ENCODE results near the gene HP1BP3.

HP1BP3 gene

DNA sequence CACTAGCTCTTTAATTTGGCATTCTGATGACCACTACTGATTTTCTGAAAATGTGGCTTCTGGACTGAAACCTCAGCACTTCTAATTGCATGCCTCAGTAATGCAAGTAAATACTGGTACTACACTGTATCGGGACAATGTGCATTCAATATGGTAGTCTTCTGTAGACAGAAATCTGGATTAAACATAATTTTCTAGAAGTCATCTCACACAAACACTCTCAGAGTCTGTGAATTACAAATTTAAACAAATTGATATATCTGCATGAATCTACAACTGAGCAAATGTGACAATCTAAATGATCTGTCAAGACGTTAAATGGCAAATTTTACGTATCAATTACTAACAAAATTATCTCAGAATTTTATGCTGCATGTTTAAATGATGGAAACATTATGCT, 23.7 kb downstream of the HP1BP3 start:
- DNase-seq, result no peak

DNA sequence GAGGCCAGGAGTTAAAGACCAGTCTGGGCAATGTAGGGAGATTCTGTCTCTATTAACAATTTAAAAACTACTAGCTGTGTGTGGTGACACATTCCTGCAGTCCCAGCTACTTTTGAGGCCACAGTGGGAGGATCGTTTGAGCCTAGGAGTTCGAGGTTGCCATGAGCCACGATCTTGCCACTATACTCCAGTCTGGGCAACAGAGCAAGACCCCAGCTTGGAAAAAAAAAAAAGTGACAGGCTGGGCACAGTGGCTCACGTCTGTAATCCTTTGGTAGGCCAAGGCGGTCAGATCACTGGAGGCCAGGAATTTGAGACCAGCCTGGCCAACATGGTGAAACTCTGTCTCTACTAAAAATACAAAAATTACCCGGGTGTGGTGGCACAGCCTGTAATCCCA, 26.8 kb downstream of the HP1BP3 start:
- no peak for DNase-seq

DNA sequence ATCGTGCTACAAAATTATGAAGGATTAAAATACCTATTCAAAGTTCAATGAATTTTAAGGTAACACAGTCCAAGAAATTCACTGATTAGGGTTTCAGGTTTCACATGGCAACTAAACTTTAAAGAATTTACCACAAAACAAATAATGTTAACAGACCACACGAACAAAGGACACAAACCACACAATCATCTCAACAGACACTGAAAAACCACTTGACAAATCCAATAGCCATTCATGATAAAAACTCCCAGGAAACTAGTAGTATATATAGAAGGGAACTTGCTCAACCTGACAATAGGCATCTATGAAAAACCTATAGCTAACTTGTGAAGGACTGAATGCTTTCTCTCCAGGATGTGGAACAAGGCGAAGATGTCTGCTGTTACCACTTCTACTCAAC, 33.5 kb downstream of the HP1BP3 start:
- DNase-seq, result no peak

DNA sequence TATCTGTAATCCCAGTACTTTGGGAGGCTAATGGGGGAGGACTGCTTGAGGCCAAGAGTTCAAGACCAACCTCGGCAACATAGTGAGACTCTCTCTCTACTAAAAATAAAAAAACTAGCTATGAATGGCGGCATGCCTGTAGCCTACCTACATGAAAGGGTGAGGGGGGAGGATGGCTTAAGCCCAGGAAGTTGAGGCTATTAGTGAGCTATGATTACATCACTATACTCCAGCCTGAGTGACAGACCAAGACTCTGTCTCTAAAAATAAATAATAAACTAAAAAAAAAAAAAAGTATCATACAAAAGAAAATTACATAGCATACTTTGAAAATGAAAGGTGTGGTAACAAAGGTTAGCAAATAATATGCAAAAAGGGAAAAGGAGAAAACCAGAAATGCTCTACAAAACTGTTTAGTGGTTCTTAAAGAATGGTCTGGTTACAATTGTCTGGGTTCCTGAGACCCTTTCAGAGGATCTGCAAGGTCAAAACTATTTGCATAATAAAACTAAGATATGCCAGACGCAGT, 35.6 kb downstream of the HP1BP3 start:
- DNase-seq, result no peak

DNA sequence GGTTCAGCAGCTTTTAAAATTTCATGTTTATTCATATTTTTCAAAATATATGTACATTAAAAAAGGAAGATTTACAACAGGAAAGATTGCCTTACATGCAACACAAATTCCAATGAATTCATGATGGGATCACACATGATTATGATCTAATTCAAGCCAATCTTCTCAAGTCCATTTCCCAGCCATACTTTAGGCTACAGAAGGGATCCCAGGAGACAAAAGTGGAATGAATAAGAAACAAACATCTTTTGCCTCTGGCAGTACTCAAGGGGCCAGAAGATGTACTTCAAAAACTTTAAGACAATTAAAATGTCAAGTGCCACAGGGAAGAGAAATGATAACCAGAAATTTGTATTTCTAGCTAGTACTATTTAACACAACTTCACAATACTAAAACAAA, 44.4 kb downstream of the HP1BP3 start:
- DNase-seq, result no peak

DNA sequence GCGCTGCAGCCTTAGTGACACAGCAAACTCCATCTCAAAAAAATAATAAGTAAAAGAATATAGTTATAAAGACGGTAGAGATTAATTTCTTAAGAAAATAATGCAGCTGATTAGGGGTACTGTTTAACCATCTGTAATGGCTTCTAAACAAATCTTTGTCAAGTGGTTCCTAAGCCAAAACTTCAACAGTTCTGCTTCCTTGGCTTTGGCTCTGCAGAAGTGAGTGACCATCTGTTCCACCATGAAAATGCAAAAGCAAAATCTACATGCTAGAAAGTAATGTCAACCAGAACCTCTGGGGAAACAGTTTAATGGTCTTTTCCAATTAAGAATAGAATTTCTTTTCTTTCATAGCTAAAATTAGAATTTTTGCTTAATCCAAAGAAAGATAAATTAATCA, 46.3 kb downstream of the HP1BP3 start:
- no peak for DNase-seq

DNA sequence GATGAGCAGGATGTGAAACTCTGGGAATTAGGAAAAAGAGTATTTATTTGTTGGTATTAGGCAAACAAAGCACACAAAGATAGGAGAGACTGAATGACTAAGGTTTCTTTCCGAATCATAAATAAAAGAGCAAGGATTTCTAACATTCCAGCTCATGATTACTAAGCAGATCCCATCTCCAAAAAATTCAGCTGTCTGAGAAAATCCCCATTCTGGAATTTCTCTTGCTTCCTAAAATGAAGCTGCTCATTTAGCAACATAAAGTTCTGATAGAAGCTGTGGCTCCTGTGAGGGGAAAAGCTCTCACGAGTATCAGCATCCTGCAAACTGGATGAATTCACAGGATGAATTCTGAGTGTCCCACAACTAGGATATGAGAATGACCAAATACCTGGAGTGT, 47.9 kb downstream of the HP1BP3 start:
- no peak for DNase-seq

DNA sequence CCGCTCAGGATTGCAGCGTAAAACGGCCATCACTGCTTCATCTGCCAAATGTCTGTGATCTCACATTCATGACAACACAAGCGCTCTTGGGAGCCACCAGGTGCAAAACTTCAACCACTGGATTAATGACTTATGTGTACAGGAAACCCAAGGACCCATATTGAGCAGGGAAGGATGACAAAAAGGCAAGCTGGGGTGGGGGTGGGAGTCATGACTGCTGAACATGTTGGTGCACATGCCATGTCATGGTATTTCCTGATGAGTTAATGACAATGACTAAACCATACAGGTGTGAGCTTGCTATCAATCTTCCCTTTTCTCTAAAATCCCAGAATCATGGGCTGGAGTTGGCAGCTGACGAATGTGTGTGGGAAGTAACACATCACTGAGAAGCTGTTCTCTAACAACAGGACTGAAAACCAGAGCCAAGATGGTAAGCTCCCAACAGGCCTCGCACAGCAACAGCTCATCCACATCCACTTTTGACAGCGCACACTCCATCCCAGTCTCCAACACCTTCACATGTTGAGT, 51.5 kb downstream of the HP1BP3 start:
- DNase-seq, result no peak

DNA sequence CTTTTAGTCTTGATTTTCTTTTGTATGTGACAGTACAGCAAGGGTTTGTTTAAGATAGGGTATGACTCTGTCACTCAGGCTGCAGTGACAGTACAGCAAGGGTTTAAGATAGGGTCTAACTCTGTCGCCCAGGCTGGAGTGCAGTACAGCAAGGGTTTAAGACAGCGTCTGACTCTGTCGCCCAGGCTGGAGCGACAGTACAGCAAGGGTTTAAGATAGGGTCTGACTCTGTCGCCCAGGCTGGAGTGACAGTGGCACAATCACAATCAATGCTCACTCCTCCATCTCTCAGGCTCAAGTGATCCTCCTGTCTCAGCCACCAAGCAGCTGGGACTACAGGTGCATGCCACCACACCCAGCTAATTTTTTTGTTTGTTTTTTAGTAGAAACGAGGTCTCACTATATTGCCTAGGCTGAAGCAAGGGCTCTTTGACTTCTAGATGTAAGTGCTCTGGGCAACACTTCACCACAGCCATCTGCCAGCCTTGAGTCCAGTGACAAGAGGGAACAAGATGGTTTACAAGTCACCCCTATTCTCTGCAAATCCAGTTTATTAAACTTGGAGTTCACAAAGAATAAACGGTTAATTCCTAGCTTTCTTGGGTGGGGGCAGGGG, 53.6 kb downstream of the HP1BP3 start:
- no peak for DNase-seq

DNA sequence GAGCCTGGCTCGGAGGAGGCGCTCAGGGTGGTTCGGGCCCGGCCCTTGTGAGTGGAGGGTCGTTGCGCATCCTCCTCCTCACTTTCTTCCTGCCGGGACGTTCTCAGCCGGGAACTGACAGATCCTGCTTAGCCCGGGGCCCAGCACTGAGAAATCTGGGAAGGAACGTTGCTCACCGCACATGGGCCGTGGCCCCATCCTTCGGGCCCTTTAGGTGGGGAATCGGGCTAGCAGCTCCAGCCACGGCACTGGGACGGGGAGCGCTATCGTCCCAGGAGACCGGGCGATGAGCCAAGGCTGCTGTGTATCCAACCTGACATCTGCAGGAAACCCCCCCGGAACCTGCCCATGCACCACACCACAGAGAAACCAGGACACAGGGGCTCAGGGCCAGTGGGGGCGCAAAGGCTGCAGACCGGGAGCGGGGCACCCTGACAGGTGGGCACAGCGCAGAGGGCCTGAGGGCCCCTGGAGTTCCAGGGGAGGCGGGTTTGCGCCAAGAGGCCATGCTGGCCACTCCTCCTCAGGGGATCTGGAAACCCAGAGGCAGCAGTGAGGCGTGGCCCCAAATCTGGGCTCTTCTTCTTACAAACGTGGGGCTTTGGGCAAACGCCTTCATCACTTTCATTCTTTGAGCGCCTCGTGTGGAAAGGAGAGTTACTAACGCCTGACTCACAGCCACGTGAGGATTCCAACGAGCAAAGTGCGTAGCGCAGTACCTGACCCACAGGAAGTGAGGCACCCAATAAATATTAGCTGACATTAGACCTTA, 54.3 kb downstream of the HP1BP3 start, which contains the start of gene SH2D5:
Gene SH2D5, minus strand, starts transcription at position 116 of the 772 bp plus-strand sequence. CDS start 4,659 bp downstream, outside the sequence.
- DNase-seq, result peak; percentile 77

DNA sequence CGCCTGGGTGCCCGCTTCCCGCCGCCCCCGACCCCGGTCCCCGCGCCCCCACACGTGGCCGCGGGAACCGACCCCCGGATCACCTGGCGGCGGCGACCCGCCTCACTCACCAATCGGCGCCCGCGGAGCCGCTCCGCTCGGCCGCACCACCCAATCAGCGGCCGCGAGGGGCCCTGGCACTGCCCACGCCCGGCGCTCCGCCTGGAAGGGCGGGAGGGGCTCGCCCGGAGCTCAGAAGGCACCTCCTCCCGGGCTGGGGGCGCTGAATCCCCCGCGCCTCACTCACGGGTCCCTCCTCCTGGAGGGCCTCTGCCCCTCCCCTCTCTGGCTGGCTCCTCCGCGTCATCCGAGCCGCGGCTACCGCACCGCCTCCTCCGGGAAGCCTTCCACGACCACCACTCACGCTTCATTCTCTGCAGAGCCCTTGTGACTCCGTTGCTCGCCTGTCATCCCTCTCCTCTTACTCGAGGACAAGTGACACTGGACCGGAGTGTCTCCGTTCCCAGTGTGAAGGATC, 55.0 kb downstream of the HP1BP3 start:
- DNase-seq, result peak; percentile 75

DNA sequence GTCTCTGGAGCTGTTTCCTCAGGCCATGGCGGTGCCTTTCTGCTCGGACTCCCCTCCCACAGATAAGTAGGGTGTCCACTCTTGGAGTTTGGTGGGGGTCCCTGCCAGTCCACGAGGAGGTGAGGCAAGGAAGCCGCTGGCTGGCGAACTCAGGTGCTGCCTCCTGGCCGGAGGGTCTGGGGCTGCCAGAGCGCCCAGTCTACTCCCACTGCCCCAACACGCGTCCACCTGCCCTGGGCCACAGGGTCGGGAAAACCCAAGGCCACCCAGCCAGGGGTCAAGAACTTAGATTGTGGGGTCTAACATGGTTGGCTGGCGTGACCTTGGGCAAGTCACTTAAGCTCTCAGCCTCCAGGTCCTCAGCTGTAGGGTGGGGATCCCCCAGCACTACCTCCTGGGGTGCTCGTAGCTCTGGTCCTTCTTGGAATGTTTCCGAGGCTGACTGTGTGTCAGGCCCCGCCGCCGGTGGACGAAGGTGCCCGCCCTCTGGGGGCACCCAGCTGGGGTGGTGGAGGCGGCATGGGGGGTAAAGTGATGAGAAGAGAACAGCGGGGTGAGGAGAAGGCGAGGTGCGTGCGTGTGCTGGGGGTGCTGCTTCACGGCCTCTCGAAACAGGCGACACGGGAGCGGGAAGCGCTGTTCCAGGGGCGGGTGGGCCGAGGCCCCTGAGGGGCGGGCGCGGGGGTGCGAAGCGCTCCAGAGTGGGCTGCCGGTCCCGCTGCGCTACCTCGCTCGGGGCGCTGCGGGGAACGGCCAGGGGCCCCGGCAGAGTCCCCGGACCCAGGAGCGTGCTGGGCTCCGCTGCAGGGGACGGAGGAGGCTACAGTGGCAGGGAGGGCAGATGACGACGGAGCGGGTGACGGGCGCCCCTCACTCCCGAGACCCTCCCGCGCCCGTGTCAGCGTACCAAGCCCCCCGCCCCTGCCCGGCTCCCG, 55.8 kb downstream of the HP1BP3 start:
- no peak for DNase-seq

DNA sequence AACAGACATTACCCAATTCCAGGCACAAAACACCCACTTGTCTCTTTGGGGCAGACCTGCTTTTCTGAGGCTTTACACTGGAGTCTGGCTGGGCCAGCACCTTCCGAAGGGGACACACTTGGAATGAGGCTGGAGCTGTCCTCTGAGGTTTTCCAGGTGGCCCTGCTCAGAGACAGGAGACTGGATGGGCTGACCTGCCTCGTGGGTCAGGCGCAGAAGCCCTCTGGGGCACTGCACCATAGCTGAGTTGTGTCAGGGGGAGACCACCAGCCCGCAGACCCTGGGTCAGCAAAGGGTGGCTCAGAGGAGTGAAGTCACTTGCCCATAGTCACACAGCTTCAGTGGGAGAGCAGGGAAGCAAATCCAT, 56.4 kb downstream of the HP1BP3 start:
- no peak for DNase-seq

DNA sequence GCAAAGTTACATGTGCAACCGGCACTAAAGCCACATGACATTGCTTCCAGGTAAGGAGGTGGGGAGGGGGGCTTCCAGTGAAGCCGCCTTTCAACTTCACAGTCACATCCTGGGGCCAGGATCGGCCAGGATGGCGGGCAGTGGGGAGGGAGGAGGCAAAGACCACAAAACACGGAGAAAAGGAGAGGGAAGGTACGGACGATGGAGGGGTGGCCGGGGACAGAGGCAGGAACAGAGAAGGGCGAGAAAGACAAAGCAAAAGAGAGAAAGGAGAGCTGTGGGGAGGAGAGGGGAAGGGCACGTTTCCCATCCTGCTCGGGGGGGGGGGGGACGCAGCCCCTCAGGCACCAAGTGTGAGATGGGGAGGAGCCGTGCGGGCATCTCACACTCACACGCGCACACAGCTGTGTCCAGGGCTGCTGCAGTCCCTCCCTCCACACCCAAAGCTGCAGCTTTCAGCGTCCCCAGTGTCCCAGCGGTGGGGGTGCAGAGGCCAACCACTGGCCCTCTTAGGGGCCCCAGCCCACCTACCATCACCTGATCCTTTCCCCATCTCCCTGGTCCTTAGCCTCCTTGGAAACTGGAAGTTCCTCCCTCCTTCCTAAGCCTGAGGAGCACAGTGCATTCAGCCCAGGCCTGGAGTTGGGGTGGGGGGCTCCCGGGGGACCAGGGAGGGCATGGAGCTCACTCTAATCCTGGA, 57.0 kb downstream of the HP1BP3 start:
- DNase-seq, result no peak

DNA sequence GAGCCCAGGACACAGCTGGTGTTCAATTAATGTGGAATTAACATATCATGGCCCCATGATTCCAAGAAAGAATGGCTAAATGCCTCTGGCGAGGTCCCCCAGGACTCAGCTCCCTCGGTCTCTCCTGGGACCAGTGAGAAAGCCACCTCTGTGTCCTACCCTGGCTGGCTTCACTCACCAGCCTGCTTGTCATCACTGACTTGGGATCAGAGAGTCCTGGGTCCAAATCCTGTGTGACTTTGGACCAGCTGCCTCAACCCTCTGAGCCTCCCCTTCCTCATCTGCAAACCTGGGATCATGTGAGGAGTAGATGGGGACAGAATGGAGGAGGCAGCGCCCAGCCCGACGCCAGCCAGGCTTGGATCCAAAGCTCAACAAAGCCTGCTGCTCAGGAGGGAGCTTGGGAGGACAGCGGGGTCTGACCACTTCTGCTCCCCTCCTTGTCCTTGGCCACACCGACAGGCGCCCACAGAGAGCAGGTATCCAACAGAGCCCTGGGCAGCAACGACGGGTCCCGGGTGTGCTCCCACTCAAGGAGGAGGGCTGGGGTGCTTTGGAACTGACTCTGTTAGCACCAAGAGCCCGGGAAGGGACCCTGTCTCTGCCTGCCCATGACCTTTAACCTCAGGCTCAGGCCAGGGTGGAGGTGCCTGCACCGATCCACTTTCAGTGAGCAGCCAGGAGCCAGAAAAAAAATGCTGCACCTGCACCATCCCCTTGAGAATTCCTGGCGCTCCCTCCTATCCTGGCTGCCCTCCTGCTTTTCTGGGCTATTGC, 57.8 kb downstream of the HP1BP3 start:
- DNase-seq, result no peak

DNA sequence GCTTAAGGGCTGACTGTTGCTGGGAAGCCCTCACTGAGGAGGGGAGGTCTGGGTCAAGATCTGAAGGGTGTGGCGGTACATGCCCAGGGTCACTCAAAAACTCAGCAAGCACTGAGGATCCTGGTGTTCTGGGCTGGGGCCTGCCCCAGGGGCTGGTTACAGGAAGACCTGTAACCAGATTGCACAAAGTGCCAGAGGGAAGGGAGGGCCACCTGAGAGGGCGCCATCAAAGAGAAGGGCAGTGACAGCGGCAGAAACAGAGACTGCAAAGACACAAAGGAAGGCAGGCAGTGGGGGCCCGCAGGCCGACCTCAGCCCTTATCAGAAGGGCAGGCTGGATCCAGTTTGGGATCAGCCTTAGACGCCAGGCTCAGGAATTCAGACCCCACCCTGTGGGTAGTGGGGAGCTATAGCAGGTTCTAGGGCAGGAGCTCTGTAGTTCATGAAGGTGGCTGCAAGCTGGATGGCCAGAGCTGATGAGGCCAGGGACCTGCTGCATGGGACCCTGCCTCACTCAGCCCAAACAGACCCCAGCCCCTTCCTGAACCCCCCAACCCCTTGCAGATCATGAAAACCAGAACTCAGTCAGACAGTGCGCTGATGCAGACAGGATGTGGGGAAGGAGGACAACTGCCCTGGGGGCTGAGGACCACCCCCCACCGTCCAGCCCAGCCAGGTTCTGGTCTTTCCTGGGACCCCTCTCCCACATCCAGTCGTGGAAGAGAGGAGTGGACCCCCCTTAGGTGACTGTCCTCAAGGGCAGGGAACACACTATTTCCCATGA, 58.5 kb downstream of the HP1BP3 start:
- DNase-seq, result no peak

DNA sequence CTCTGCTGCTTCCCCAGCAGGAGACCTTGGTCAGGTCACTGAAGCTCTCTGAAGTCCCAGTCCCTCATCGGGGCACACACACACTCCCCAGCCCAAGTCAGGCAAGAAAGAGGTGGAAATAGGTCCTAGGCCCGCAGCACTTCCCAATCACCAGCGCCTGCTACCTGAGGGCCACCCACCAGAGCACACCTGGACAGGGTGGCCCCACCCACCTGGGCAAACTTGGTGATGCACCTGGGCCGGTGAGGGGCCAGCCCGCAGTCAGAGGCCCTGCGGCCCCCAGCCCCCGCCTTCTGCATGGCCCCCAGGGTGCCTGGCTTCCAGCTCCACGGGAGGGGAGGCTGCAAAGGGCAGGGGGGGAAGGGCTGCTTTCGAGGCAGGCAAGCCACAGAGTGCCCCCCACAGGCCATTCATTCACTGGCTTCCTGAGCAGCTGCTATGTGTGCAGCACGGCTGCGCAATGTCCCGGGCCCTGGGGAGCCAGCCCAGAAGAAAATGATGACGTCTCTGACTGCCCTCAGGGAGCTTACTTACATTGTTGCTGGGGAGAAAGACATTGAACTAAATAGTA, 59.3 kb downstream of the HP1BP3 start:
- DNase-seq, result no peak

DNA sequence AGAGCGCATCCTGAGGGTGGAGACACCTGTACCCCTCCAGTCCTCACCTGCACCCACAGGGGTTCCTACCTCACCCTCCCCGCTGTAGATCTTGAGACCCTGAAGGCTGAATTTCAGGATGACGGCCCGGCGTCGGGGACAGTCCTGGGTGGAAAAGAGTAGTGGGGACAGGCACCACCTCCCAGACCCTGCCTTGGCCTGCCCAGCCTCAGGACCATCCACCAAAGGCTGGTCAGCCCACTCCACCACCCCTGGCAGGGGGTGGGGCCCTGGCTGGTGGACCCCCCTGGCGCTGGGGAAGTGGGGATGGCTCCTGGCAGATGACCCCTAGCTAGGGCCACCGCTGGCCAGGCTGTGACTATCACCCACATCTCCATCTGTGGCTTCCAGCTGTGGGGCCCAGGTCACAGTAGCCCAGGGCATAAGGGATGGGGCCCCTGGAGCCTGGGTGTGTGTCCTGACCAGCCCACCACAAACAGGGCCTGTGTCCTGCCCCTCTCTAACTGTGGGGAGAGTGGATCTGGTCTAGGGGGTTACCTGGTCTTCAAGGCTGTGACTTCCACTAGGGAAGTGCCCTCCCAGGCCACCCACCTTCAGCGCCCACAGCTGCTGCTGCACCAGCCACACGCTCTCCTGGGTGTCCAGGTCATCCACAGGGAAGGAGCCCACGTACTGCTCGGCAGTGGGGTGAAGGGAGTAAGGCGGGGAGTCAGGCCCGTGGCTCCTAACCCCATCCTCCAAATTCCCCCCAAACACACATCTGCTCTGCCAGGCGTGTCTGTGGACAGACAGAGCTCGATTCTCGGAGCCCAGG, 60.0 kb downstream of the HP1BP3 start:
- no peak for DNase-seq

Data from activated naive CD4-positive, alpha-beta T cell treated with anti-CD3 and anti-CD28 coated beads, Interleukin-2, amount 50 U/mL, for 16 hours (primary cell).